Measurements from ENCODE around the gene DCAF10. TPM values are rescaled to one million over a fixed set of nuclear protein-coding genes. Genes with fewer than 3 reads are reported as not detected.
"Not testable (repeated sequence)": the region's sequence is repeated elsewhere in the genome, so short reads cannot be mapped to it uniquely, and the experiment has no call there.

Gene DCAF10
- total RNA-seq, 1 experiment from 2014 or later, result 22.6 TPM

GRCh38 chr9:37876376-37876775 is 75.8 kb downstream of the DCAF10 start:
- no TSS peak for BruUV-seq (replicated peaks)
- no peak overlapping the region for H3K27ac ChIP-seq
- no peak overlapping the region for H3K4me2 ChIP-seq
- H3K4me1 ChIP-seq (replicated peaks; ENCODE audit: insufficient read depth), result no peaks in the 10 kb centered on the region
- no peaks in the 10 kb centered on the region for H3K27me3 ChIP-seq (ENCODE audit: insufficient read depth, low read depth)
- no peak overlapping the region for H3K4me3 ChIP-seq
- H3K79me2 ChIP-seq (ENCODE audit: low read depth), result no peaks in the 10 kb centered on the region
- H3K9me2 ChIP-seq (ENCODE audit: insufficient read depth), result no peaks in the 10 kb centered on the region
- ChIA-PET POLR2A (ENCODE audit: unreplicated experiment) (no interaction called here), CTCF (no interaction called here)
- no peak for DNase-seq
- H4K20me1 ChIP-seq (ENCODE audit: insufficient read depth), result no peaks in the 10 kb centered on the region
- H2AFZ ChIP-seq, result no peak overlapping the region
- no peak for TF ChIP-seq CTCF (conservative IDR thresholded peaks at IDR 0.05)
- TF ChIP-seq EZH2 (IDR thresholded peaks at IDR 0.05; ENCODE audit: low read depth), result no peak
- no peaks in the 10 kb centered on the region for H3F3A ChIP-seq (ENCODE audit: insufficient read depth, low read depth)
- intact Hi-C loops (cut with micrococcal nuclease; ENCODE audit: unreplicated experiment), result no loop called here
- H3K9me3 ChIP-seq (ENCODE audit: insufficient read depth, low read depth), result no peaks in the 10 kb centered on the region
- H3K36me3 ChIP-seq (ENCODE audit: low read depth), result no peaks in the 10 kb centered on the region

DNA sequence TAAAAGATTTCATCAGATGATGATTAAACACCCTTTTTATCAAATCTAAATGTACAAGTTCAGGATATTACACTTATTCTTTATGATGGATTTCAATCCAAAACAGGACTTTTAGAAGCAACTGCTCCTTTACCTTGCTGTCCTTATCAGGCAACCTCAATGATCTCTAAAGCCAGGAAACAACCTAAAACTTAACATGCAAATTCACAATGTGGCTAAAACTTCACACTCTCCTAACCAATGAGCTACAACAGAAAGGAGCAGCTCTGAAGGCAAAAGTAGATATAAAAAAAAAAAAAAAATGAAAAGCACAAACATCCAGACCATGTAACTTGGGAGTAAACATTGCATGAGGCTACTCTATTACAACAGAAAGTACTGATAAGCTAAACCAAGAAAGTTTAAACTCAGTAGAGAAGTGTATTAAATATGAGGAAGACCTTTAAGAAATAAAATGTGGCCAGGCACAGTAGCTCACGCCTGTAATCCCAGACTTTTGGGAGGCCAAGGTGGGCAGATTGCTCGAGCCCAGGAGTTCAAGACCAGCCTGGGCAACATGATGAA is 80.4 kb downstream of the DCAF10 start:
- Histone ChIP-seq H3K9me2 (ENCODE audit: insufficient read depth) (no peaks in the 10 kb centered on the region), H3K4me1 (replicated peaks; ENCODE audit: insufficient read depth) (no peaks in the 10 kb centered on the region), H3K27me3 (ENCODE audit: insufficient read depth, low read depth) (no peaks in the 10 kb centered on the region), H2AFZ (no peak overlapping the region), H3F3A (ENCODE audit: insufficient read depth, low read depth) (no peaks in the 10 kb centered on the region), H3K79me2 (ENCODE audit: low read depth) (no peaks in the 10 kb centered on the region), H3K36me3 (ENCODE audit: low read depth) (no peaks in the 10 kb centered on the region), H3K4me3 (no peak overlapping the region), H3K4me2 (no peak overlapping the region), H3K27ac (no peak overlapping the region), H4K20me1 (ENCODE audit: insufficient read depth) (no peaks in the 10 kb centered on the region), H3K9me3 (ENCODE audit: insufficient read depth, low read depth) (no peaks in the 10 kb centered on the region)
- ChIA-PET POLR2A (ENCODE audit: unreplicated experiment) (interaction anchor here (0.6 kb wide), 3 partner anchors 23 to 825 kb away, joined by 3 to 7 read pairs (median 3); no protein-coding TSS in a partner anchor), CTCF (no interaction called here)
- BruUV-seq (replicated peaks), result no TSS peak
- intact Hi-C loops (cut with micrococcal nuclease; ENCODE audit: unreplicated experiment), result no loop called here
- DNase-seq, result no peak
- TF ChIP-seq CTCF (conservative IDR thresholded peaks at IDR 0.05) (no peak), EZH2 (IDR thresholded peaks at IDR 0.05; ENCODE audit: low read depth) (no peak)

DNA sequence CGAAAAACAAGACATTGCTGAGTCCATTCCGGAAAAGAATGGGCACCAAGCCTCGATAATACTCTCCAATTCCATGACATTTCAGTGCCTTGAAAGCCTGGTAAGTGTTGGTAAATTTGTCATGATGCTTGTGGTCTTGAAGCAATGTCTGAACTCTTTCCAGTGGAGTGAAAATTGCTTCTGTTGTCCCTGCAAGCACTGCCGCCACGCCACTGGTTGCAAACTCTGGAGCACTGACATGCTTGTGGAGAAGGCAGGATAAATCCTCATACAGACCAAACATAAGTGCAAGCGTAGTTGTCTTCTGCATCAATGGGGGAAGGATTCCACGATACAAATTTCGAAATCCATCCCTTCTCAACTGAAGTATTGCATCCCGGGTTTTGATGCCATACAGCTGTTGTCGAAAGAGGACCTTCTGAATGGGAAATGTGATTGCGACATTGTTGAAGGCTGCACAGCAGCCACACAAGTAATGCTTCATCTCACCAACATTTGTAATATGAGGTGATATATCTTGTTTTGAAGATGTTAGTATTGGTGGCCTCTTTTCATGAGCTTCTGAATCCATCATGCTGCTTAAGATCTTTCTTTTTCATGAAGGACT is 87.5 kb downstream of the DCAF10 start:
- H2AFZ ChIP-seq; H3K36me3 ChIP-seq (ENCODE audit: low read depth); H3K4me3 ChIP-seq; H4K20me1 ChIP-seq (ENCODE audit: insufficient read depth); H3K4me1 ChIP-seq (replicated peaks; ENCODE audit: insufficient read depth); CTCF ChIA-PET; H3K27ac ChIP-seq; H3K79me2 ChIP-seq (ENCODE audit: low read depth); H3K4me2 ChIP-seq; BruUV-seq (replicated peaks); intact Hi-C loops (cut with micrococcal nuclease; ENCODE audit: unreplicated experiment); H3F3A ChIP-seq (ENCODE audit: insufficient read depth, low read depth); H3K9me3 ChIP-seq (ENCODE audit: insufficient read depth, low read depth); DNase-seq; H3K27me3 ChIP-seq (ENCODE audit: insufficient read depth, low read depth); POLR2A ChIA-PET (ENCODE audit: unreplicated experiment); H3K9me2 ChIP-seq (ENCODE audit: insufficient read depth): not testable (repeated sequence)

GRCh38 chr9:37889536-37889935 is 88.9 kb downstream of the DCAF10 start:
- no peaks in the 10 kb centered on the region for H3K9me2 ChIP-seq (ENCODE audit: insufficient read depth)
- no peak overlapping the region for H3K27ac ChIP-seq
- ChIA-PET CTCF (no interaction called here), POLR2A (ENCODE audit: unreplicated experiment) (no interaction called here)
- no peak for DNase-seq
- intact Hi-C loops (cut with micrococcal nuclease; ENCODE audit: unreplicated experiment), result no loop called here
- no peaks in the 10 kb centered on the region for H3K79me2 ChIP-seq (ENCODE audit: low read depth)
- H3K36me3 ChIP-seq (ENCODE audit: low read depth), result no peaks in the 10 kb centered on the region
- no peak overlapping the region for H3K4me2 ChIP-seq
- no peak overlapping the region for H2AFZ ChIP-seq
- H3K9me3 ChIP-seq (ENCODE audit: insufficient read depth, low read depth), result no peaks in the 10 kb centered on the region
- no peaks in the 10 kb centered on the region for H3F3A ChIP-seq (ENCODE audit: insufficient read depth, low read depth)
- no peaks in the 10 kb centered on the region for H3K4me1 ChIP-seq (replicated peaks; ENCODE audit: insufficient read depth)
- no TSS peak for BruUV-seq (replicated peaks)
- H4K20me1 ChIP-seq (ENCODE audit: insufficient read depth), result no peaks in the 10 kb centered on the region
- TF ChIP-seq EZH2 (IDR thresholded peaks at IDR 0.05; ENCODE audit: low read depth) (no peak), CTCF (conservative IDR thresholded peaks at IDR 0.05) (no peak)
- H3K4me3 ChIP-seq, result no peak overlapping the region
- H3K27me3 ChIP-seq (ENCODE audit: insufficient read depth, low read depth), result no peaks in the 10 kb centered on the region

GRCh38 chr9:37891042-37891441 is 90.4 kb downstream of the DCAF10 start:
- H3K9me2 ChIP-seq (ENCODE audit: insufficient read depth); H3K4me3 ChIP-seq; H3K4me1 ChIP-seq (replicated peaks; ENCODE audit: insufficient read depth); H2AFZ ChIP-seq; intact Hi-C loops (cut with micrococcal nuclease; ENCODE audit: unreplicated experiment); POLR2A ChIA-PET (ENCODE audit: unreplicated experiment); DNase-seq; H3K27ac ChIP-seq; H3F3A ChIP-seq (ENCODE audit: insufficient read depth, low read depth); CTCF ChIA-PET; H3K79me2 ChIP-seq (ENCODE audit: low read depth); BruUV-seq (replicated peaks); H3K27me3 ChIP-seq (ENCODE audit: insufficient read depth, low read depth); H4K20me1 ChIP-seq (ENCODE audit: insufficient read depth); H3K36me3 ChIP-seq (ENCODE audit: low read depth); H3K9me3 ChIP-seq (ENCODE audit: insufficient read depth, low read depth); H3K4me2 ChIP-seq: not testable (repeated sequence)
